ENCODE measurements around the gene RAI1. TPM values are rescaled to one million over a fixed set of nuclear protein-coding genes. Genes with fewer than 3 reads are reported as not detected.

The RAI1 gene
- total RNA-seq, 1 donor from 2014 or later, result 40.1 TPM

- TF ChIP-seq CTCF (IDR thresholded peaks at IDR 0.05), result no peak
- H3K4me1 Mint-ChIP-seq (ENCODE audit: unreplicated experiment), result peaks cover 23% of the 10 kb centered on the region
Measured at GRCh38 chr17:17761894-17762743, 80.9 kb downstream of the RAI1 start.

GRCh38 chr17:17762744-17763105 is 81.5 kb downstream of the RAI1 start:
- Mint-ChIP-seq H3K4me3 (ENCODE audit: unreplicated experiment) (no peak overlapping the region), H3K27ac (ENCODE audit: unreplicated experiment) (no peak overlapping the region), H3K36me3 (ENCODE audit: unreplicated experiment) (peaks cover 3% of the 10 kb centered on the region), H3K9me3 (ENCODE audit: unreplicated experiment) (no peaks in the 10 kb centered on the region), H3K4me1 (ENCODE audit: unreplicated experiment) (peaks cover 24% of the 10 kb centered on the region), H3K27me3 (ENCODE audit: unreplicated experiment) (no peaks in the 10 kb centered on the region)
- TF ChIP-seq CTCF (IDR thresholded peaks at IDR 0.05), result no peak
- no peak for DNase-seq (ENCODE audit: extremely low spot score, unreplicated experiment)

More at GRCh38 chr17:17761894-17762743, 80.9 kb downstream of the RAI1 start:
- Mint-ChIP-seq H3K36me3 (ENCODE audit: unreplicated experiment) (peaks cover 3% of the 10 kb centered on the region), H3K9me3 (ENCODE audit: unreplicated experiment) (no peaks in the 10 kb centered on the region), H3K27ac (ENCODE audit: unreplicated experiment) (no peak overlapping the region), H3K4me3 (ENCODE audit: unreplicated experiment) (no peak overlapping the region), H3K27me3 (ENCODE audit: unreplicated experiment) (no peaks in the 10 kb centered on the region)
- no peak for DNase-seq (ENCODE audit: extremely low spot score, unreplicated experiment)

- no peak overlapping the region for H3K27ac Mint-ChIP-seq (ENCODE audit: unreplicated experiment)
- peaks cover 3% of the 10 kb centered on the region for H3K36me3 Mint-ChIP-seq (ENCODE audit: unreplicated experiment)
- DNase-seq (ENCODE audit: extremely low spot score, unreplicated experiment), result no peak
- H3K4me3 Mint-ChIP-seq (ENCODE audit: unreplicated experiment), result no peak overlapping the region
- H3K9me3 Mint-ChIP-seq (ENCODE audit: unreplicated experiment), result no peaks in the 10 kb centered on the region
- peaks cover 26% of the 10 kb centered on the region for H3K4me1 Mint-ChIP-seq (ENCODE audit: unreplicated experiment)
- no peaks in the 10 kb centered on the region for H3K27me3 Mint-ChIP-seq (ENCODE audit: unreplicated experiment)
- no peak for TF ChIP-seq CTCF (IDR thresholded peaks at IDR 0.05)
Measured at GRCh38 chr17:17763136-17763535, 81.9 kb downstream of the RAI1 start.

- Mint-ChIP-seq H3K4me3 (ENCODE audit: unreplicated experiment) (no peak overlapping the region), H3K9me3 (ENCODE audit: unreplicated experiment) (no peaks in the 10 kb centered on the region), H3K4me1 (ENCODE audit: unreplicated experiment) (peaks cover 32% of the 10 kb centered on the region), H3K27ac (ENCODE audit: unreplicated experiment) (no peak overlapping the region), H3K36me3 (ENCODE audit: unreplicated experiment) (peaks cover 3% of the 10 kb centered on the region), H3K27me3 (ENCODE audit: unreplicated experiment) (no peaks in the 10 kb centered on the region)
- DNase-seq (ENCODE audit: extremely low spot score, unreplicated experiment), result no peak
- TF ChIP-seq CTCF (IDR thresholded peaks at IDR 0.05), result no peak
Measured at GRCh38 chr17:17763734-17764133, 82.5 kb downstream of the RAI1 start.

GRCh38 chr17:17765359-17766076 is 84.3 kb downstream of the RAI1 start:
- no peak for DNase-seq (ENCODE audit: extremely low spot score, unreplicated experiment)
- Mint-ChIP-seq H3K9me3 (ENCODE audit: unreplicated experiment) (no peaks in the 10 kb centered on the region), H3K4me3 (ENCODE audit: unreplicated experiment) (no peak overlapping the region), H3K4me1 (ENCODE audit: unreplicated experiment) (peaks cover 47% of the 10 kb centered on the region), H3K27ac (ENCODE audit: unreplicated experiment) (no peak overlapping the region), H3K36me3 (ENCODE audit: unreplicated experiment) (peaks cover 6% of the 10 kb centered on the region), H3K27me3 (ENCODE audit: unreplicated experiment) (no peaks in the 10 kb centered on the region)
- TF ChIP-seq CTCF (IDR thresholded peaks at IDR 0.05), result no peak
